ENCODE data around the gene CC2D1B. TPM values are rescaled to one million over a fixed set of nuclear protein-coding genes. Genes with fewer than 3 reads are reported as not detected.

CC2D1B gene
- total RNA-seq, 1 experiment from 2014 or later: 24.3 TPM

DNA sequence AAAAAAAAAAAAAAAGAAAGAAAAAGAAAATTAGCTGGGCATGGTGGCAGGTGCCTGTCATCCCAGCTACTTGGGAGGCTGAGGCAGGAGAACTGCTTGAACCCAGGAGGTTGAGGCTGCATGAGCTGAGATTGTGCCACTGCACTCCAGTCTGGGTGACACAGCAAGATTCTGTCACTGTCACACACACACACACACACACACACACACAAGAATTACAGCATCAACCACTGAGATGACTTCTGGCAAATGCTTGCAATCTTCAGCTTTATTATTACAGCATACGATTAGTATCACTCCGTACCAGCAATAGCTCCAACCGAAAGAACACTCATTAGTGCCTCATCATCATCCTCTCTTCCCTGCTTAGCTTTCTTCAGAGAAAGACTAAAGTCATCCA, 33.6 kb upstream of the CC2D1B start:
- Histone ChIP-seq H3K4me1 (ENCODE audit: insufficient read depth, low read length) (no peaks in the 10 kb centered on the region), H2BK20ac (ENCODE audit: low read depth, low read length, poor library complexity, severe bottlenecking) (no peak overlapping the region), H4K20me1 (ENCODE audit: control insufficient read depth, insufficient read depth, insufficient read length) (no peaks in the 10 kb centered on the region), H2BK12ac (ENCODE audit: insufficient read length, low read depth, low read length) (no peak overlapping the region), H3K27ac (ENCODE audit: insufficient read length, low read depth, low read length) (no peak overlapping the region), H2AK5ac (ENCODE audit: insufficient read length, low read length) (no peak overlapping the region), H3T11ph (ENCODE audit: low read length) (no peak overlapping the region), H4K8ac (replicated peaks; ENCODE audit: insufficient read length, low read depth, low read length) (no peak overlapping the region), H3K79me1 (ENCODE audit: insufficient read depth, low read depth, low read length, poor library complexity, severe bottlenecking) (peaks cover 2% of the 10 kb centered on the region), H3K9ac (ENCODE audit: extremely low read depth, insufficient read length, low read length) (no peak overlapping the region), H3K4ac (ENCODE audit: low read depth, low read length) (no peak overlapping the region), H3K14ac (ENCODE audit: insufficient read depth, low read length) (no peak overlapping the region), H3K27me3 (ENCODE audit: insufficient read depth, low read length) (no peaks in the 10 kb centered on the region), H2BK15ac (ENCODE audit: low read depth, low read length) (no peak overlapping the region), H3K23ac (ENCODE audit: insufficient read length, low read depth, low read length) (no peak overlapping the region), H4K5ac (ENCODE audit: insufficient read length, low read depth, low read length) (no peak overlapping the region), H2AFZ (ENCODE audit: low read length) (no peak overlapping the region), H3K23me2 (ENCODE audit: insufficient read length, low read depth, low read length, poor library complexity, severe bottlenecking) (peaks cover under 1% of the 10 kb centered on the region), H2BK5ac (ENCODE audit: insufficient read length, low read length) (no peak overlapping the region), H3K18ac (ENCODE audit: insufficient read length, low read depth, low read length) (no peak overlapping the region), H3K9me3 (ENCODE audit: control insufficient read depth, low read depth, low read length) (no peaks in the 10 kb centered on the region), H4K91ac (ENCODE audit: insufficient read length, low read depth, low read length) (no peak overlapping the region), H3K56ac (ENCODE audit: insufficient read length, low read depth, low read length) (no peak overlapping the region), H3K79me2 (ENCODE audit: insufficient read depth, low read length) (peaks cover 8% of the 10 kb centered on the region; the same call in 1 of the 2 replicates), H2BK120ac (ENCODE audit: low read depth, low read length, poor library complexity, severe bottlenecking) (no peak overlapping the region), H3K4me2 (ENCODE audit: insufficient read depth, insufficient read length, low read length) (no peak overlapping the region)
- no CpG with 5 or more reads among the region's 3 CpGs for WGBS (ENCODE audit: extremely low coverage, insufficient read length, low lambda C conversion rate)
- peaks cover 47 to 72% (median 68%) of the 10 kb centered on the region in 3 experiments for H3K36me3 Mint-ChIP-seq (ENCODE audit: insufficient read depth in 1 of 3, low read depth in 3 of 3)
- peaks cover 14 to 15% of the 10 kb centered on the region in 2 experiments for H3K4me1 Mint-ChIP-seq
- no peaks in the 10 kb centered on the region; a peak in 1 of 5 replicates for H3K9me3 Mint-ChIP-seq
- TF ChIP-seq CTCF (conservative IDR thresholded peaks at IDR 0.05): no peak
- no peak for DNase-seq
- no peak overlapping the region; a peak in 1 of 7 replicates for H3K27ac Mint-ChIP-seq
- H3K4me3 Mint-ChIP-seq: no peak overlapping the region
- H3K27me3 Mint-ChIP-seq (ENCODE audit: low read depth): no peaks in the 10 kb centered on the region

Measured in H9 (cell line).